Measurements from ENCODE around the gene KRT34. TPM values are rescaled to one million over a fixed set of nuclear protein-coding genes. Genes with fewer than 3 reads are reported as not detected.

KRT34 gene
- total and polyA plus RNA-seq, 2 donors from 2014 or later, result not detected

DNA sequence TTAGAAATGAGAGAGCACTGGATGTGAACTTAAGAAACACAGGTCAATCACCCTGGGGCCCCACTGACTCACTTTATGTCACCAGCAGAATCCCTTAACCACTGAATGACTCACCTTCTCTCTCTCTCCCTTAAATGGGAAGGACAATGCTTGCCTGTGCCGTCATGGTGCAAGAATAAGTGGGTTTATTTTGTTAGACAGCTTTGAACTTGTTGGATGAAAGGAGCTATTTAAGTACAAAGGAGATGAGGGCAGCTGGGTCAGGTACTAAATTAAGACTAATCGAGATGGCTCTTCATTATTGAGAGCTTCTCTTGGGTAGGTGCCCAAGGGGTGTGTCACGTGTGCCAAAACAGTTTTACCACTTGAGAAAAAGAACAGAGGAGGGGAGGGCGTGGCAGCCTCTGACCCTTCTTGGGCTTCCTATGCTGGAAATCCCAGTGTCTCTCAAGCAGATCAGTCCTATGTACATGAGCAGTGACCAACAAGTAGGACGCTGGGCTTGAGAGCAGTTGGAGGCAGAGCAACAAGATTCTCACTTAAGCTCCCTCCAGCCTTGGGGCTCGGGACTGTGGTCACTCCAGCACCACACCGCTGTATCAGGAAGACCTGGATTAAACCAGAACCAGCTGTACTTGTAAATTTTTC lies 22.0 kb upstream of the KRT34 start:
- Histone ChIP-seq H3K9me3 (ENCODE audit: control insufficient read depth in 2 of 3, insufficient read depth in 1 of 3, low read length in 3 of 3) (no peaks in the 10 kb centered on the region), H3K27ac (ENCODE audit: low read depth in 2 of 2, low read length in 2 of 2) (no peak overlapping the region), H3K4me3 (ENCODE audit: low read length in 3 of 3) (no peak overlapping the region), H3K4me1 (ENCODE audit: control insufficient read depth in 2 of 3, insufficient read depth in 2 of 3, low read depth in 1 of 3, low read length in 3 of 3) (peaks cover 0 to 3% (median 0%) of the 10 kb centered on the region in 3 donors), H3K27me3 (ENCODE audit: control insufficient read depth, insufficient read depth, low read length) (no peaks in the 10 kb centered on the region), H3K36me3 (ENCODE audit: control insufficient read depth in 2 of 3, insufficient read depth in 3 of 3, low read length in 3 of 3) (no peaks in the 10 kb centered on the region), H3K9ac (ENCODE audit: low read length in 3 of 3) (no peak overlapping the region)
- no peak for DNase-seq
- intact Hi-C loops (cut with DNase I), result no loop called here
- no peak for FAIRE-seq
- TF ChIP-seq, protein P1, sequence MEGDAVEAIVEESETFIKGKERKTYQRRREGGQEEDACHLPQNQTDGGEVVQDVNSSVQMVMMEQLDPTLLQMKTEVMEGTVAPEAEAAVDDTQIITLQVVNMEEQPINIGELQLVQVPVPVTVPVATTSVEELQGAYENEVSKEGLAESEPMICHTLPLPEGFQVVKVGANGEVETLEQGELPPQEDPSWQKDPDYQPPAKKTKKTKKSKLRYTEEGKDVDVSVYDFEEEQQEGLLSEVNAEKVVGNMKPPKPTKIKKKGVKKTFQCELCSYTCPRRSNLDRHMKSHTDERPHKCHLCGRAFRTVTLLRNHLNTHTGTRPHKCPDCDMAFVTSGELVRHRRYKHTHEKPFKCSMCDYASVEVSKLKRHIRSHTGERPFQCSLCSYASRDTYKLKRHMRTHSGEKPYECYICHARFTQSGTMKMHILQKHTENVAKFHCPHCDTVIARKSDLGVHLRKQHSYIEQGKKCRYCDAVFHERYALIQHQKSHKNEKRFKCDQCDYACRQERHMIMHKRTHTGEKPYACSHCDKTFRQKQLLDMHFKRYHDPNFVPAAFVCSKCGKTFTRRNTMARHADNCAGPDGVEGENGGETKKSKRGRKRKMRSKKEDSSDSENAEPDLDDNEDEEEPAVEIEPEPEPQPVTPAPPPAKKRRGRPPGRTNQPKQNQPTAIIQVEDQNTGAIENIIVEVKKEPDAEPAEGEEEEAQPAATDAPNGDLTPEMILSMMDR (IDR thresholded peaks at IDR 0.05; ENCODE audit: borderline replicate concordance, extremely low read depth, insufficient read depth), result no peak

DNA sequence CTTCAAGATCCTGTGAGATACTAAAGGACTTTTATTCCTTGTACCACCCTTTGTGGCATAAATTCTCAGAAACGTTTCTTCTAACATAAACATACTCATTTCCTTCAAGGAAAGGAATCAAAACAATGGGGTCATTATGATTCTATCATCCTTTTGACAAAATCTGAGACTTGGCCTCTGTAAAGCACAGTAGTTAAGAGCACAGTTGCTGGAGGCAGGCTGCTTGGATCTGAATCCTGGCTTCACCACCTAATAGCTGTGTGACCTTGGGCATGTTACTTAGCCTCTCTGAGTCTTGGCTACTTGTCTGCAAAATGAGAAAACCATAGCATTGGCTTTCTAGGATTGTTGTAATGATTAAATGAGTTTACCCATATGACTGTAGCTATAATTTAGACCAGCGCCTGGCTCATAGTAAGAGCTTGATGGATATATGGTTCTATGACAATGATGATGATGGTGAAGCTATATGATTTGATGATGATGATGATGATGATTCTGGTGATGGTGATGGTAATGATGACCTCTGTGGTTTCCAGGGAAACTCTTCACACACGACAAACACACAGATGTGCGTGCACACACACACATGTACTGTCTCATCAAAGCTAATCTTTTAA lies 21.4 kb upstream of the KRT34 start:
- Histone ChIP-seq H3K9ac (ENCODE audit: low read length in 3 of 3) (no peak overlapping the region), H3K9me3 (ENCODE audit: control insufficient read depth in 2 of 3, insufficient read depth in 1 of 3, low read length in 3 of 3) (no peaks in the 10 kb centered on the region), H3K4me1 (ENCODE audit: control insufficient read depth in 2 of 3, insufficient read depth in 2 of 3, low read depth in 1 of 3, low read length in 3 of 3) (peaks cover 0 to 3% (median 0%) of the 10 kb centered on the region in 3 donors), H3K27ac (ENCODE audit: low read depth in 2 of 2, low read length in 2 of 2) (no peak overlapping the region), H3K36me3 (ENCODE audit: control insufficient read depth in 2 of 3, insufficient read depth in 3 of 3, low read length in 3 of 3) (no peaks in the 10 kb centered on the region), H3K27me3 (ENCODE audit: control insufficient read depth, insufficient read depth, low read length) (no peaks in the 10 kb centered on the region), H3K4me3 (ENCODE audit: low read length in 3 of 3) (no peak overlapping the region)
- DNase-seq (no peak), FAIRE-seq (no peak)
- intact Hi-C loops (cut with DNase I), result no loop called here
- TF ChIP-seq, protein P1 (IDR thresholded peaks at IDR 0.05; ENCODE audit: borderline replicate concordance, extremely low read depth, insufficient read depth), result no peak

DNA sequence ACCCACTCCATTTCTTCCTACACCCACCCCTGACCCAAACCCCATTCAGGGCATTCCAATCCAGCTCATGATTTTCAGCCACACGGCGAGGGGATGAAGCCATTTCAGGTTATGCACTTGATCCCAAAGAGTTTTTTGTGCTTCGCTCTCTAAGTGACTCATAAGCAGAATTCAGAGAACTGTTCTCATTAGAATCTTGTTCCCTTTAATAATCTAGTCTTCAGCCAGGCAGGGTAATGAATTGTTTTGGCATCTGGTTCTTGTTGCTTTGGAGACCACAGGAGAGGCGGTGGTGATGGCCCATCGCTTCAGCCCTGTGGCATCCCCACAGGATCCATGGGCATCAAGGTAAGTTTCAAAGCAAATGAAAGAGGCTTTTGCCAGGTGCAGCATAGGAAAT lies 20.1 kb upstream of the KRT34 start:
- Histone ChIP-seq H3K9ac (ENCODE audit: low read length in 3 of 3) (no peak overlapping the region), H3K4me3 (ENCODE audit: low read length in 3 of 3) (no peak overlapping the region), H3K36me3 (ENCODE audit: control insufficient read depth in 2 of 3, insufficient read depth in 3 of 3, low read length in 3 of 3) (no peaks in the 10 kb centered on the region), H3K9me3 (ENCODE audit: control insufficient read depth in 2 of 3, insufficient read depth in 1 of 3, low read length in 3 of 3) (no peaks in the 10 kb centered on the region), H3K4me1 (ENCODE audit: control insufficient read depth in 2 of 3, insufficient read depth in 2 of 3, low read depth in 1 of 3, low read length in 3 of 3) (peaks cover 0 to 3% (median 0%) of the 10 kb centered on the region in 3 donors), H3K27me3 (ENCODE audit: control insufficient read depth, insufficient read depth, low read length) (no peaks in the 10 kb centered on the region), H3K27ac (ENCODE audit: low read depth in 2 of 2, low read length in 2 of 2) (no peak overlapping the region)
- no peak for FAIRE-seq
- no peak for DNase-seq
- TF ChIP-seq, protein P1 (IDR thresholded peaks at IDR 0.05; ENCODE audit: borderline replicate concordance, extremely low read depth, insufficient read depth), result no peak
- intact Hi-C loops (cut with DNase I), result no loop called here

Measured in kidney (tissue), 14 donors.